Neural progenitor cell (in vitro differentiated cells): ENCODE results near the gene ELP6. TPM values are rescaled to one million over a fixed set of nuclear protein-coding genes. Genes with fewer than 3 reads are reported as not detected.

Experiments used
- DNase-seq: peaks from one replicate; pipeline ENCODE4 v3.0.0-alpha.2; 2016; ENCODE audit warnings: low spot score
- H2AFZ ChIP-seq: fragments of 200-600 bp; sonication (generic); replicated peaks from 2 replicates; pipeline ENCODE4 v1.6.1; 2016; ENCODE audit warnings: antibody characterized with exemption
- H3F3A ChIP-seq: fragments of 200-600 bp; sonication (generic); 2 replicates; pipeline ENCODE4 v1.6.1; 2016; ENCODE audit warnings: antibody characterized with exemption, low read depth
- H3K27ac ChIP-seq: fragments of 200-600 bp; sonication (generic); 2 replicates; pipeline ENCODE4 v1.5.1; 2016; ENCODE audit warnings: mild to moderate bottlenecking
- H3K27me3 ChIP-seq: fragments of 200-600 bp; sonication (generic); 2 replicates; pipeline ENCODE4 v1.6.1; 2016; ENCODE audit warnings: mild to moderate bottlenecking, moderate library complexity
- H3K36me3 ChIP-seq: fragments of 200-600 bp; sonication (generic); 2 replicates; pipeline ENCODE4 v1.5.1; 2016
- H3K4me1 ChIP-seq: fragments of 200-600 bp; sonication (generic); 2 replicates; pipeline ENCODE4 v1.6.1; 2016; ENCODE audit warnings: mixed run types
- H3K4me2 ChIP-seq: fragments of 200-600 bp; sonication (generic); 2 replicates; pipeline ENCODE4 v1.6.1; 2016
- H3K4me3 ChIP-seq: fragments of 200-600 bp; sonication (generic); 2 replicates; pipeline ENCODE4 v1.5.1; 2016
- H3K79me2 ChIP-seq: fragments of 200-600 bp; sonication (generic); 2 replicates; pipeline ENCODE4 v1.6.1; 2016; ENCODE audit warnings: low read depth
- H3K9ac ChIP-seq: fragments of 200-600 bp; sonication (generic); 2 replicates; pipeline ENCODE4 v1.6.1; 2016
- H3K9me3 ChIP-seq: fragments of 200-600 bp; sonication (generic); 2 replicates; pipeline ENCODE4 v1.5.1; 2016; ENCODE audit warnings: low read depth
- H4K20me1 ChIP-seq: fragments of 200-600 bp; sonication (generic); 2 replicates; pipeline ENCODE4 v1.6.1; 2016; ENCODE audit warnings: low read depth
- H3K27ac Mint-ChIP-seq: 3 replicates; pipeline ENCODE4 v1.8.0; 2021; ENCODE audit warnings: mixed read lengths
- H3K27me3 Mint-ChIP-seq: 2 replicates; pipeline ENCODE4 v1.8.0; 2022; ENCODE audit warnings: low read depth, mild to moderate bottlenecking, inconsistent platforms, moderate library complexity, mixed read lengths; ENCODE audit not compliant: insufficient read depth
- H3K36me3 Mint-ChIP-seq: 3 replicates; pipeline ENCODE4 v1.8.0; 2021; ENCODE audit warnings: mixed read lengths
- H3K4me1 Mint-ChIP-seq: 3 replicates; pipeline ENCODE4 v1.8.0; 2021; ENCODE audit warnings: mixed read lengths
- H3K4me3 Mint-ChIP-seq: 3 replicates; pipeline ENCODE4 v1.8.0; 2021; ENCODE audit warnings: mild to moderate bottlenecking, moderate library complexity, mixed read lengths
- H3K9me3 Mint-ChIP-seq: 3 replicates; pipeline ENCODE4 v1.8.0; 2020; ENCODE audit warnings: mixed read lengths
- EZH2 ChIP-seq: fragments of 200-600 bp; sonication (generic); IDR thresholded peaks from 2 replicates; pipeline ENCODE4 v1.6.1; 2017; ENCODE audit warnings: antibody characterized with exemption, mild to moderate bottlenecking, moderate library complexity
- EZH2phosphoT487 ChIP-seq: fragments of 200-600 bp; sonication (generic); IDR thresholded peaks from 2 replicates; pipeline ENCODE4 v1.6.1; 2017; ENCODE audit warnings: antibody characterized with exemption
- total RNA-seq: library from RNA; depleted of rRNA; stranded (reverse); fragments of >200 nt; gene quantifications from 2 replicates; pipeline ENCODE4 v1.2.3, GENCODE V29; 2015; ENCODE audit warnings: low replicate concordance
- TF ChIP-seq, protein P1 (sequence below): fragments of 200-600 bp; sonication (generic); IDR thresholded peaks from 2 replicates; pipeline ENCODE4 v1.5.1; 2017; ENCODE audit warnings: antibody characterized with exemption, mild to moderate bottlenecking

Gene ELP6
- total RNA-seq, 1 donor from 2014 or later, result 32.9 TPM

DNA sequence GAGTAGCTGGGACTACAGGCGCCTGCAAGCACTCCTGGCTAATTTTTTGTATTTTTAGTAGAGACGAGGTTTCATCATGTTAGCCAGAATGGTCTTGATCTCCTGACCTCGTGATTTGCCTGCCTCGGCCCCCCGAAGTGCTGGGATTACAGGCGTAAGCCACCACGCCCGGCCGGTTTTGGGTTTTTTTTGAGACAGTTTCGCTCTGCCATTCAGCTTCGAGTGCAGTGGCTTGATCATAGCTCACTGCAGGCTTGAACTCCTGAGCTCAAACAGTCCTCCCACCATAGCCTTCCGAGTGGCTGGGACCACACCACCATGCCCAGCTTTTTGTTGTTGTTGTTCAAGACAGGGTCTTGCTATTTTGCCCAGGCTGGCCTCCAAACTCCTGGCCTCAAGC, 21.7 kb downstream of the ELP6 start:
- Histone ChIP-seq H3K27me3 (no peaks in the 10 kb centered on the region), H4K20me1 (no peaks in the 10 kb centered on the region), H2AFZ (no peak overlapping the region), H3K27ac (no peak overlapping the region), H3K36me3 (no peaks in the 10 kb centered on the region), H3K4me2 (no peak overlapping the region), H3K9ac (no peak overlapping the region), H3K4me3 (no peak overlapping the region), H3K9me3 (no peaks in the 10 kb centered on the region), H3K79me2 (no peaks in the 10 kb centered on the region), H3K4me1 (no peaks in the 10 kb centered on the region), H3F3A (no peaks in the 10 kb centered on the region)
- Mint-ChIP-seq H3K36me3 (peaks cover 20% of the 10 kb centered on the region), H3K27ac (no peak overlapping the region), H3K4me1 (peaks cover 2% of the 10 kb centered on the region), H3K27me3 (peaks cover 2% of the 10 kb centered on the region), H3K4me3 (no peak overlapping the region), H3K9me3 (no peaks in the 10 kb centered on the region)
- no peak for TF ChIP-seq EZH2phosphoT487
- TF ChIP-seq, protein P1, sequence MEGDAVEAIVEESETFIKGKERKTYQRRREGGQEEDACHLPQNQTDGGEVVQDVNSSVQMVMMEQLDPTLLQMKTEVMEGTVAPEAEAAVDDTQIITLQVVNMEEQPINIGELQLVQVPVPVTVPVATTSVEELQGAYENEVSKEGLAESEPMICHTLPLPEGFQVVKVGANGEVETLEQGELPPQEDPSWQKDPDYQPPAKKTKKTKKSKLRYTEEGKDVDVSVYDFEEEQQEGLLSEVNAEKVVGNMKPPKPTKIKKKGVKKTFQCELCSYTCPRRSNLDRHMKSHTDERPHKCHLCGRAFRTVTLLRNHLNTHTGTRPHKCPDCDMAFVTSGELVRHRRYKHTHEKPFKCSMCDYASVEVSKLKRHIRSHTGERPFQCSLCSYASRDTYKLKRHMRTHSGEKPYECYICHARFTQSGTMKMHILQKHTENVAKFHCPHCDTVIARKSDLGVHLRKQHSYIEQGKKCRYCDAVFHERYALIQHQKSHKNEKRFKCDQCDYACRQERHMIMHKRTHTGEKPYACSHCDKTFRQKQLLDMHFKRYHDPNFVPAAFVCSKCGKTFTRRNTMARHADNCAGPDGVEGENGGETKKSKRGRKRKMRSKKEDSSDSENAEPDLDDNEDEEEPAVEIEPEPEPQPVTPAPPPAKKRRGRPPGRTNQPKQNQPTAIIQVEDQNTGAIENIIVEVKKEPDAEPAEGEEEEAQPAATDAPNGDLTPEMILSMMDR, result no peak
- DNase-seq, result no peak

DNA sequence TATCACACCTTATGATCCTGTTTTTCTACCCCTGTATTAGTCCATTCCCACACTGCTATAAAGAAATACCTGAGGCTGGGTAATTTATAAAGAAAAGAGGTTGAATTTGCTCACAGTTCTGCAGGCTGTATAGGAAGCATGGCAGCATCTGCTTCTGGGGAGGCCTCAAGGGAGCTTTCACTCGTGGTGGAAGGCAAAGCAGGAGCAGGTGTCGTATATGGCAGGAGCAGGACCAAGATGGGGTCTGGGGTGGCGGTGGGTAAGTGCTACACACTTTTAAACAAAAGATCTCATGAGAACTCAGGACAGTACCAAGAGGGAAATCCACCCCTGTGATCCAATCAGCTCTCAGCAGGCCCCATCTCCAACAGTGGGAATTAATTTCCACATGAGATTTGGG, 22.3 kb downstream of the ELP6 start:
- no peaks in the 10 kb centered on the region for H3K9me3 Mint-ChIP-seq
- H3K9me3 ChIP-seq, result no peaks in the 10 kb centered on the region
- no peak overlapping the region for H3K27ac ChIP-seq
- H3K36me3 ChIP-seq, result no peaks in the 10 kb centered on the region
- TF ChIP-seq, protein P1, result no peak
- TF ChIP-seq EZH2phosphoT487 (no peak), EZH2 (no peak)
- no peak overlapping the region for H3K4me3 Mint-ChIP-seq
- H3K9ac ChIP-seq, result no peak overlapping the region
- H3K4me2 ChIP-seq, result no peak overlapping the region
- H3K27me3 Mint-ChIP-seq, result peaks cover 2% of the 10 kb centered on the region
- no peaks in the 10 kb centered on the region for H4K20me1 ChIP-seq
- no peaks in the 10 kb centered on the region for H3K79me2 ChIP-seq
- H3K4me1 Mint-ChIP-seq, result peaks cover 2% of the 10 kb centered on the region
- H3K27me3 ChIP-seq, result no peaks in the 10 kb centered on the region
- H3K4me1 ChIP-seq, result no peaks in the 10 kb centered on the region
- no peak overlapping the region for H2AFZ ChIP-seq
- peaks cover 16% of the 10 kb centered on the region for H3K36me3 Mint-ChIP-seq
- no peaks in the 10 kb centered on the region for H3F3A ChIP-seq
- no peak overlapping the region for H3K4me3 ChIP-seq
- H3K27ac Mint-ChIP-seq, result no peak overlapping the region
- no peak for DNase-seq

DNA sequence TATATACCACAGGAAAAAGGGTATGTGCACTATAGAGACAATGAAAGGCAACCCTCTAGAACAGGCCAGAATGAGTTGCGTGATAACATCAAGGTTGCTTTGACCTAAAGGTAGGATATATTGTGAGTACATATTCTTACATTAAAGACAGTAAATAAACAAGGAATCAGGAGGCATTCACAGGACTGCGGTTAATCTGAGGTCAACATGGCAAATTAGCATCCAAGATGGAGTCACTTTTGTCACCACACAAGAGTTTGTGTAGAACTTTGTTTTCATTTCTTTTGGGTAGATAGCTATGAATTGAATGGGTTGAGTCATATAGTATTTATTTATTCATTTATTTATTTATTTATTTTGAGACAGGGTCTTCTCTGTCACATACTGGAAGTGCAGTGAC, 26.2 kb downstream of the ELP6 start:
- Histone ChIP-seq H3K36me3 (no peaks in the 10 kb centered on the region), H3F3A (peaks cover 10% of the 10 kb centered on the region), H3K9me3 (no peaks in the 10 kb centered on the region), H3K27me3 (no peaks in the 10 kb centered on the region), H2AFZ (no peak overlapping the region), H3K4me1 (peaks cover 2% of the 10 kb centered on the region), H4K20me1 (no peaks in the 10 kb centered on the region), H3K4me3 (no peak overlapping the region), H3K4me2 (no peak overlapping the region), H3K9ac (no peak overlapping the region), H3K79me2 (no peaks in the 10 kb centered on the region), H3K27ac (no peak overlapping the region)
- Mint-ChIP-seq H3K4me1 (peaks cover 5% of the 10 kb centered on the region), H3K9me3 (peaks cover 3% of the 10 kb centered on the region), H3K27ac (no peak overlapping the region), H3K27me3 (peaks cover 3% of the 10 kb centered on the region), H3K36me3 (peaks cover 9% of the 10 kb centered on the region), H3K4me3 (no peak overlapping the region)
- DNase-seq, result no peak
- TF ChIP-seq, protein P1, result no peak

- Histone ChIP-seq H3K9ac (no peak overlapping the region), H4K20me1 (no peaks in the 10 kb centered on the region), H3K36me3 (no peaks in the 10 kb centered on the region), H3K79me2 (no peaks in the 10 kb centered on the region), H3F3A (peaks cover 18% of the 10 kb centered on the region), H3K27ac (no peak overlapping the region), H3K4me3 (no peak overlapping the region), H3K4me2 (no peak overlapping the region), H3K27me3 (no peaks in the 10 kb centered on the region), H3K9me3 (no peaks in the 10 kb centered on the region), H3K4me1 (peaks cover 9% of the 10 kb centered on the region), H2AFZ (no peak overlapping the region)
- H3K27me3 Mint-ChIP-seq, result peaks cover 5% of the 10 kb centered on the region
- peaks cover 15% of the 10 kb centered on the region for H3K4me1 Mint-ChIP-seq
- peaks cover 5% of the 10 kb centered on the region for H3K36me3 Mint-ChIP-seq
- no peak for TF ChIP-seq EZH2phosphoT487
- TF ChIP-seq, protein P1, result no peak
- TF ChIP-seq EZH2, result no peak
- H3K27ac Mint-ChIP-seq, result no peak overlapping the region
- H3K4me3 Mint-ChIP-seq, result no peak overlapping the region
- peaks cover 3% of the 10 kb centered on the region for H3K9me3 Mint-ChIP-seq
- DNase-seq, result no peak
Measured at GRCh38 chr3:47485812-47486211, 27.7 kb downstream of the ELP6 start.
